Peyer's patch (tissue), 4 donors: ENCODE measurements around the gene BMP7.

Source experiments
- CTCF ChIP-seq, 6 experiments: fragments of 450-650 bp in 4 of 6; fragments of 200-600 bp in 2 of 6; sonication (generic) in 1 of 6; IDR thresholded peaks; one replicate each; pipeline ENCODE4 v1.5.1; 2017 to 2019; ENCODE audit warnings: antibody characterized with exemption in 6 of 6, mild to moderate bottlenecking in 3 of 6, moderate library complexity in 1 of 6
- POLR2A ChIP-seq, 2 donors: fragments of 450-650 bp; IDR thresholded peaks; one replicate each; pipeline ENCODE4 v1.5.1; 2017; ENCODE audit warnings: antibody characterized with exemption in 2 of 2, mild to moderate bottlenecking in 2 of 2, moderate library complexity in 2 of 2

- TF ChIP-seq CTCF (IDR thresholded peaks at IDR 0.05) (no peak), POLR2A (IDR thresholded peaks at IDR 0.05) (no peak)
Measured at GRCh38 chr20:57260934-57261333, 5.5 kb downstream of the BMP7 start.
